GM19452 (cell line): ENCODE measurements around the gene ATG9B.
"Not testable (repeated sequence)": the region's sequence is repeated elsewhere in the genome, so short reads cannot be mapped to it uniquely, and the experiment has no call there.

Experiments
- ATAC-seq: cut with Tn5 transposase; IDR thresholded peaks from one replicate; pipeline ENCODE4 v1.9.1; 2021; ENCODE audit not compliant: unreplicated experiment

Gene ATG9B

GRCh38 chr7:151017370-151017952 is 6.8 kb downstream of the ATG9B start:
- ATAC-seq: no peak

- ATAC-seq: no peak
These were observed 7.4 kb downstream of the ATG9B start for GRCh38 chr7:151016942-151017341.

DNA sequence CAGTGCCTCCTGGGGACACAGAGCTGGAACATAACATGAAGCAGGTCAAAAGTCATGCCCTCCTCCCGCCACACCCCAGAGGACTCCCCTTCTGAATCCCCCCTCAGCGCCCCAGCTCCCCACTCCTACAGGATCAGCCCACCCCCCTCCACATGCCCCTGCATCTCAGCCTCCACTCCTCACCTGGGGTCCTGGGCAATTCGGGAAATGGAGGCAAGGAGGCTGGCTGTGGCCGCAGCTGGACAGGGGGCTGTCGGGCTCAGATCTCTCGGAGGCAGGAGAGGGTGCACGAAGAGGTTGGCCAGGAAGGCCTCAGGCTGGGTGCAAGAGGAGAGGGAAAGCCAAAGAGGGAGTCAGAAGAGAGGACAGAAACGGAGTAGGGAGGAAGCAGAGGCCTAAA is 7.8 kb downstream of the ATG9B start:
- ATAC-seq: no peak

- no peak for ATAC-seq
These were observed 8.3 kb downstream of the ATG9B start for GRCh38 chr7:151015967-151016366.

GRCh38 chr7:151014950-151015349 is 9.3 kb downstream of the ATG9B start:
- no peak for ATAC-seq

- ATAC-seq: no peak
These were observed 10.4 kb downstream of the ATG9B start for GRCh38 chr7:151013733-151014497.

DNA sequence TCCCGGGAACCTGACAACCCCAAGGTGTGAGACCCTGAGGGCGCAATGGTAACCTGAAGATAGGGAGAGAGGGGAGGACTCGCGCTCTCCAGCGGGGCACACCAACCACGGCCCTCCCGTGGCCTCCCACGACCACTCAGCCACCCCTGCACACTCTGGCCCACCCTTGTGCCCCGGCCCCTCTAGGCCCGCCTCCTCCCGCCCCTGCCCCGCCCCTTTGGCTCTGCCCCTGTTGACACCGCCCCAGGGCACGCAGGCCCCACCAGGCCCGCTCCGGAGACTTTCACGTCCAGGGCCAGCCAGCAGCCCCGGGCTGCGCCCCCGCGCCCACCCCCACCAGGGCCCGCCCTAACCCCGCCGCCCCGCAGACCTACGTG is 10.9 kb downstream of the ATG9B start:
- no peak for ATAC-seq

DNA sequence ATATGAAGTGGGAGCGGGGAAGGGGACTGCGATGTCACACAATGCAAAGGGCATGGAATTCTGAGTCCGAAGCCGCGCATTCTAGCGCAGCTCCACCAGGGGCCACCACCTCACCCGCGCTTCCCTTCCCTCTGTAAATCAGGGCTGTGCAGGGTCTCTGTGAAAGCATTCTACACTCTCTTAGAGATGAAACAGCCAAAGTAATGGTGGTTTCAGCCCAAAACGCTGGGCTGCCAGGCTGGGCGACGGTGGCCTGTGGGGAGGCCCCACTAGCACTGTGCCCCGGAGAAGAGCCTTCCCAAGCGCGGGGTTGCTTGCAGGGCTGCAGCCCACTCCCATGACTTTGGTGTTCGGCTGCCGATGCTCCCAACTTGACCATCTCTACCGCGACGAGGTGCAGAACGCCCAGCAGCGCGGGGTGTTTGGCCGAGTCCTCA is 11.4 kb downstream of the ATG9B start:
- ATAC-seq: no peak

- no peak for ATAC-seq
These were observed 12.1 kb downstream of the ATG9B start for GRCh38 chr7:151012031-151012692.

DNA sequence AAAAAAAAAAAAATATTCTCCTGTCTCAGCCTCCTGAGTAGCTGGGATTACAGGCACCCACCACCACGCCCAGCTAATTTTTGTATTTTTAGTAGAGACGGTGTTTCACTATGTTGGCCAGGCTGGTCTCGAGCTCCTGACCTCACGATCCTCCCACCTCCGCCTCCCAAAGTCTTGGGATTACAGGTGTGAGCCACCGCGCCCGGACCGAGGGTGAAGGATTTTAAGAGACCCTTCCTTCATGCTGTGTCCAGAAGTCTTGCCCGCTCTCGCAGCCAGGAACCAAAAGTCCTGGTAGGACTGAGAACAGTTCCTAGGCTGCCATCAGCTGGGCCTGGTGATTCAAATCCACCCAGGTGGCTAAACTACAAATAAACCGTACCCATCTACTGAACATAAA is 12.7 kb downstream of the ATG9B start:
- not testable (repeated sequence) for ATAC-seq

- no peak for ATAC-seq
These were observed 13.2 kb downstream of the ATG9B start for GRCh38 chr7:151011097-151011409.

DNA sequence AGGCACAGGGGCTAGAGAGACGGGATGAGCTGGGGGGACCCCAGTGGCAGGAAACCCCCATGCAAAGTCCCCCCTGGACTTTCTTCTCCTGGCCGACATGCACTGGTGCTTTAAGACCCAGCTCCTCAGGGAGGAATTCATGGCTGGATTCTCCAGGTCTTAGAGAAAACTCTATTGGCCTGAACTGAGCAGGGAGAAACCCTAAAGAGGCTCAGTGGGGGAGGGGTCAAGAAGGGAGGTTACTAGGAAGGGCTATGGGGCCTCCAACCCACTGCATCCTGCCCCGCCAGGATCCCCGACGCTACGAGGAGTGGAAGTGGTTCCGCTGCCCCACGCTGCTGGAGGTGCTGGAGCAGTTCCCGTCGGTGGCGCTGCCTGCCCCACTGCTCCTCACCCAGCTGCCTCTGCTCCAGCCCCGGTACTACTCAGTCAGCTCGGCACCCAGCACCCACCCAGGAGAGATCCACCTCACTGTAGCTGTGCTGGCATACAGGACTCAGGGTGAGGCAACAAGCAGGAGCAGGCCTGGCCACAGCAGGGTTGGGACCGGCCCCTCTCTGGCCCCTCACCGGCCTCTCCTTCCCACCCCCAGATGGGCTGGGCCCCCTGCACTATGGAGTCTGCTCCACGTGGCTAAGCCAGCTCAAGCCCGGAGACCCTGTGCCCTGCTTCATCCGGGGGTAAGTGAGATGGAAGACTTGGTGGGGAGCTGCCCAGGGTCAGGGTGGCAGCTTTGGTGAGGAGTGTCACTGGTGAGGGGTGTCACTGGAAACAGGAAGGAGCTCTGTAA is 13.8 kb downstream of the ATG9B start:
- no peak for ATAC-seq

DNA sequence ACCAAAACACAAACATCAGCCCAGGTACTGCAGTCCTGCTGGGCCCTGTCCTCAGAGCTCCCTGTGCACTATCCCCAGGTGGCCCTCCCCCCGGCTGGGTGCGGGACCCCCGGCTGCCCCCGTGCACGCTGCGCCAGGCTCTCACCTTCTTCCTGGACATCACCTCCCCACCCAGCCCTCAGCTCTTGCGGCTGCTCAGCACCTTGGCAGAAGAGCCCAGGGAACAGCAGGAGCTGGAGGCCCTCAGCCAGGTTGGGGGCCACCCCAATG is 14.3 kb downstream of the ATG9B start:
- ATAC-seq: no peak

GRCh38 chr7:151009327-151010036 is 14.8 kb downstream of the ATG9B start:
- ATAC-seq: no peak

- ATAC-seq: peak; percentile 68
These were observed 15.6 kb downstream of the ATG9B start for GRCh38 chr7:151008511-151009323.

DNA sequence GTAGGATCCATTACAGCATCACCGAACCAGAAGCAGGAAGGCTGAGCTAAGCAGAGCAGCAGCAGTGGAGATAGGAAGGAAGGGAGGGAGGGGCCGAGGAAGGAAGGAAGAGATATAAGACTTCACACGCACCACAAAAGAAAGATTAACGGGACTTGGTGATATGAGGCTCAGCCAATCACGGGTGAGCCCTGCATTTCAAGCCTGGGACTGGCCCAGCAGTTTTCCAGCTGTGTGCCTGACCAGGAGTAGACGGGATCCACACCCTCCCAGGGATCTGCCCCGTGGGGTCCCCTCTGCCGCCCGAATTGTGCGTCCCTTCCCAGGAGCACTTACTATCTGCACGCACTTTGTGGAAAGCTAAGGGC is 16.2 kb downstream of the ATG9B start:
- no peak for ATAC-seq

GRCh38 chr7:151007469-151007898 is 16.8 kb downstream of the ATG9B start:
- ATAC-seq: no peak

DNA sequence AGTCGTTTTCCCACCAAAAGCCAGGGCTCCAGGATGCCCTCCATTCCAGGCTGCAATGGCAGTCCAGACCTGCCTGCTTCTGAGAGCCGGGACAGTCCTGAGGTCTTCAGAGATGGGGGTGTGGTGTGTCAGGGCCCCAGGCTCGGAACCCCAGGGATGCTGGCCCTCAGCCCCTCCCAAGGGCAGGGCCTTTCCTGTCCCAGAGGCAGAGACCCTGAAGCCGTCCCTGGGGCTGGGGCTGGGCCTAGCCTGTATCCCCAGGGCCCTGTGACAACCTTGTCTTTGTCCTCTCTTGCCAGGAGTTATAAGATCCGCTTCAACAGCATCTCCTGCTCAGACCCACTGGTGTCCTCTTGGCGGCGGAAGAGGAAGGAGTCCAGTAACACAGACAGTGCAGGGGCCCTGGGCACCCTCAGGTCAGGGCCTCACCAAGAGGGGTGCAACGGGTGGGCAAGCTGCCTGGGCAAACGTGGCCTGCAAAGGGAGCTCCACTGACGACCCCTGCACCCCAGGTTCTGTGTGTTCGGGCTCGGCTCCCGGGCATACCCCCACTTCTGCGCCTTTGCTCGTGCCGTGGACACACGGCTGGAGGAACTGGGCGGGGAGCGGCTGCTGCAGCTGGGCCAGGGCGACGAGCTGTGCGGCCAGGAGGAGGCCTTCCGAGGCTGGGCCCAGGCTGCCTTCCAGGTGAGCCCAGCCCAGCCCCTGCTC is 17.5 kb downstream of the ATG9B start:
- no peak for ATAC-seq

- ATAC-seq: no peak
These were observed 18.7 kb downstream of the ATG9B start for GRCh38 chr7:151005566-151005965.

DNA sequence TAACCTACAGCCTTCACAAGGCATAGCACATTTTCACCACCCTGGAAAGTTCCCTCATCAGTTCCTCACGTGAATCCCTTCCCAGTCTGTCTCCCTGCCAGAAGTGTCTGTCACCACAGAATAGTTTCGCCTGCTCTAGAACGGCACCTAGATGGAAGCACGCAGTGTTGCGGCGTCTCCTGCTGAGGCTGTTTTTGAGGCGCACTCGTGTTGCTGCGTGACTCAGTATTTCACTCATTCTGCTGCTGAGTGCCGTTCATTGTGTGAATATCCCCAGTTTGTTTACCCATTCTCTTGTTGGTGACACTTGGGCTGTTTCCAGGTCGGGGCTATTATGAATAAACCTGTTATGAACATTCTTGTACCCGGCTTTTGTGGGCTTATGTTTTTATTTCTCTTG is 20.7 kb downstream of the ATG9B start:
- ATAC-seq: no peak
